COLO668 (cell line): Measurements from ENCODE around the gene KERA.

Experiments
- DNase-seq: peaks from one replicate; lab custom pipeline; 2025; ENCODE audit not compliant: unreplicated experiment; lab: John Stamatoyannopoulos, UW

KERA gene

GRCh38 chr12:91017511-91018263 lies 40.1 kb downstream of the KERA start:
- DNase-seq = no peak

- DNase-seq = no peak
Measured at GRCh38 chr12:91017043-91017442, 40.8 kb downstream of the KERA start.

GRCh38 chr12:91009319-91009950 lies 48.4 kb downstream of the KERA start:
- DNase-seq = no peak

GRCh38 chr12:91007531-91008290 lies 50.1 kb downstream of the KERA start:
- DNase-seq = no peak

GRCh38 chr12:91004872-91005271 lies 53.0 kb downstream of the KERA start, which contains the start of gene EPYC:
Gene EPYC, minus strand, starts transcription at chr12:91004972. Its CDS starts 2,407 bp downstream, at chr12:91002565.
- DNase-seq = no peak

GRCh38 chr12:91003737-91004136 lies 54.1 kb downstream of the KERA start:
- DNase-seq = no peak

- no peak for DNase-seq
Measured at GRCh38 chr12:91001306-91001705, 56.5 kb downstream of the KERA start.
